Hematopoietic multipotent progenitor cell treated with erythropoietin and hydrocortisone succinate and interleukin-3 and kit ligand, for 17 days (in vitro differentiated cells): ENCODE data around the gene CCNQ.

ENCODE experiments used
- DNase-seq: peaks from one replicate; pipeline ENCODE4 v3.0.0-alpha.2; 2015; ENCODE audit warnings: low spot score

Gene CCNQ

GRCh38 chrX:153596981-153597750 is 1.8 kb downstream of the CCNQ start:
- DNase-seq = no peak

- DNase-seq = no peak
Observed at GRCh38 chrX:153595859-153596857, 2.8 kb downstream of the CCNQ start.

- DNase-seq = no peak
Observed at GRCh38 chrX:153595387-153595786, 3.6 kb downstream of the CCNQ start.

- DNase-seq = no peak
Observed at GRCh38 chrX:153593811-153594500, 5.0 kb downstream of the CCNQ start.

- DNase-seq = no peak
Observed at GRCh38 chrX:153592966-153593688, 5.8 kb downstream of the CCNQ start.

DNA sequence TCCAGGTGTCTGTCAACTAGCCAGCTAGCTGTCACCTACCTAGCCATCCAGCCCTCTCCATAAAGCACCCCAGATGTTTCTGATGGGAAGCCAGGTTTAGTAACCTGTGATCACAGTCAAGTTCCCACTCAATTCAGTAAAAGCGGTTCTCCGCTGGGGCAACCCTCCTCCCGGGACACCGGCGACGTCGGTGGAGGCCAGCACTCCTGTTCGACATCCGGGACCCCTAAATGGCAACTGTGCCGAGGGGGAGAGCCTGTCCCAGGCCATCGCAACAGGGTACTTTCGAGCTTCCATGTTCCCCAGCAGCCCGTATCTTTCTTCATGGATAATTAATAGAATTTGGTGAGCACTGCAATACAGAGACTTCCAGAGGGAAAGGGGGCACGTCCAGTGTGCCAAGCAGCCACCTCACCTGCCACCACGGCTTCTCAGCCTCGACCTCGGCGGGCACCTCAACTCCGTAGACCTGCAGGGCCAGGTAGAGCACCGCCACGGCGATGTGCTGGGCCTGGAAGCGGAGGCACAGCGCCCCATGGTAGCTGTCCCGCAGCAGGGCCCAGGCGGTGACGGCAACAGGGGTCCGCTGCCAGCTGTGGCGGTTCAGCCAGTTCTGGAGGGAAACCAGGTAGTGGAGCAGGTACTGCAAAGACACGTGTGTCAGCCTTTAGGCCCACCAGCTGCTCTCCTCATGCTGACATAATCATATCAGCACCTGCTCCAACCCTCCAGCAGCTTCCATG is 6.7 kb downstream of the CCNQ start:
- no peak for DNase-seq

DNA sequence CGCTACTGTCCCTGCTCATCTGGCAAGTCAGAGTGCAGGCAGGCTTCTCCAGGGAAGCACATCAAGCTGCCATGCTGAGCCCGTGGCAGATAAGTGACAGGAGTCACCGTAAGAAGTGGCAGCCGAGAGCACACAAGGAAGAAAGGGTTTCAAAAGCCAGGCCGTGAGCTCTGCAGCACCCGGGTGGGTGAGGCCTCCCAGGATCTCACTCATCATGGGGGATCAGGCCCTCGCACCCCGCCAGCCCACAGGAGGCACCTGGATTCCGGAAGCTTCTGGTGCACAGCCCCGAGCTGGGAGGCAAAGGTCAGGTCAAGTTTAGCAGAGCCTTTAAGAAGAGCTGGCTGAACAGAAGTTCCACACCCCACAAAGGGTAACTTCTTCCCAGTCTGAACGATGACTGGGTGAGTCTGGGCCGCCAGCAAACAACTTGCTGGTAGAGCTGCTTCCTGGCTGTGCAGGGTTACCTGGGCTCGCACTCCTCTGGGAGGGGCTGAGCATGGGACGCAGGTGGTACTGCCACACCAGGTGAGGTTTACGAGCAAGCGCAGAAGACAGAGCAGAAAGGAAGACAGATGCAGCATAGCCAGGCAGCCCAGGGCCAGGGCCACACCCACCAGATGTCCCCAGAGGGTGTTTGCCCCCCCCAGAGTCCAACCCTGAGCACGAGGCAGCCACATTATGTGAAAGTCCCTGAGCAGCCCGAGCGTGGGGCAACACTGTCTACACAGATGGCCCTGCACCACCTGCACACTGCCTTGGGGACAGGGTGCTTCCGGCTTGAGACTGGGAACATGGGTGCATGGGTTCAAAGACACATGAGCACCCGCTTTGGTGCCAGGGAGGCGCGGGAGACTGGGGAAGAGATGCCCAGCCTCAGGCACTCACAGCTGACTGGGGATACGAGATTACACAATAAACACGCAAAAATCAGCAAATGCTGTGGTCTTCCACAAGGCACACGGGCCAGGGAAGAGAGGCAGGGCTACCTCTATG is 7.7 kb downstream of the CCNQ start:
- no peak for DNase-seq

DNA sequence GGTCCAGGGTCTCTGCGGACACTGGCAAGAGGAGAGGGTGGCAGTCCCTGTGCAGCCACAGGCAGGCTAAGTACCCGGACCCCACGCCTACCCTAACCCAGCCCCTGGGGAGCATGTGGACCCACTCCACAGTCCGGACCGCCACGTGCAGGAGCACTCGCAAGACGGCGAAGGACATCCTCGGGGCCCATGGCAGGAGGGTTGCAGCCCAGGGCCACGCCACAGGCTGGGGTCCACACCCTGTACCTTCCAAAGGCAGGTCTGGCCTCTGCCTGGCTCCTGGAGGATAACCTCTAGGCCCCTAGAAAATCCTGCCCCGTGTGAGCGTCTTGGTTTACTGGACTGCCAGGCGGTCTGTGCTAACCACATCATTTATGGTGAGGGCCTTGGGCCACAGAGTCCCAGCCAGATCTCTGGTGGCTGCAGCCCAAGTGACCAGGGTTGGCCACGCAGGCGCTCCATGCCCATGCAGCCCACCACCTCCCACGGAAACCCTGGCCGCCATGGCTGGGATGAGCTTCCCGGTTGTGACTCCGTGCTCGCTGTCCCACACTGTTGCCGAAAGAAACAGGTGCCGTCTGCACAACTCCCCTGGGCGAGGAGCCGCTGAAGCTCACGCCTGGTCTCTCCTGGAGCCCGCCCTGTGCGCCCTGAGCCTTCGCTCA is 10.0 kb downstream of the CCNQ start:
- DNase-seq = no peak

- no peak for DNase-seq
Observed at GRCh38 chrX:153588021-153588781, 10.7 kb downstream of the CCNQ start.

GRCh38 chrX:153587342-153587741 is 11.6 kb downstream of the CCNQ start:
- DNase-seq = no peak

- no peak for DNase-seq
Observed at GRCh38 chrX:153585827-153586226, 13.1 kb downstream of the CCNQ start.

DNA sequence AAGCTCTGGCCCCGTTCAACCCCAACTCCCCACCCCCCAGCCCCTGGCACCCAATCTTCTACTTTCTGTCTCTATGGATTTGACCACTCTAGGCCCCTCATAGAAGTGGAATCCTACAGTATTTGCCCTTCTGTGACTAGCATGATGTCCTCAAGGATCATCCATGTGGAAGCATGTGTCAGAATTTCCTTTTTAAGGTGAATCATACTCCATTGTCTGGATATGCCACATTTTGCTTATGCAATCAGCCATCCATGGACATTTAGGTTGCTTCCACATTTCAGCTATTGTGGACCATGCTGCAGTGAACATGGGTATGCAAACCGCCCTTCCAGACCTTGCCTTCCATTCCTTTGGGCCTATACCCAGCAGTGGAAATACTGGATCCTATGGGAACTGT is 15.5 kb downstream of the CCNQ start:
- DNase-seq = no peak

- no peak for DNase-seq
Observed at GRCh38 chrX:153582896-153583295, 16.0 kb downstream of the CCNQ start.

DNA sequence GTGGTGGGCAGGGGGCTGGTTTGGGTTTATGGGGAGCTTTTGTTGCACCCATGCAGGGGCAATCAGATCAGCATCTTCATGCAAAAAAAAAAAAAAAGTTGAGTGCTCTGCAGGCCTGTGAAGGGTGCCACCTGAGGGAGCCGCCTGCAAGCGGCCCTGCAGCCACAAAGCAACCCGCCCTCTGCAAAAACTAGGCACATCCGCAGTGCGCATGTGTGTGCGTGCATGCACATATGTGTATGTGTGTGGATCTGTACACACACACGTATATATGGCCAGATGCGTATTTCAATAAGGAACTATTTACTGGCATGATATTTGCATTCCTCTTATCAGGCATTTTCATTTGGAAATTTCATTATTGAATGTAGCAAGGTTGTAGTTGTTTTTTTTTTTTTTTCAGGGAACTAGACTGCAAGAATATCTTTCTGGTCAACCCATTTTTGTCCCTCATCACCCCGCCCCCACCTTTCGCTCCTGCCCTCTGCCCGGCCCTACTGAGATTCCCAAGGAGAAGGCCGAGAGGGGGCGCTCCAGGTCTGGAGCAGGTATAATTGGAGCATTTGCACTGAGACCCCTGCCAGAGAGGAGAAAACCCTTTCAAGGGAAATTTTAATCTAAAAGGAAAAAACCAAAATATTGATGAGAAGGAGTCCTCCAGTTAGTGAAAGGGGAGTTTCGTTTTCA is 18.1 kb downstream of the CCNQ start:
- no peak for DNase-seq

- no peak for DNase-seq
Observed at GRCh38 chrX:153578889-153579288, 20.1 kb downstream of the CCNQ start.

- DNase-seq = no peak
Observed at GRCh38 chrX:153578200-153578835, 20.6 kb downstream of the CCNQ start.

- no peak for DNase-seq
Observed at GRCh38 chrX:153576961-153577360, 22.0 kb downstream of the CCNQ start.
